ENCODE measurements around the gene RCAN1. TPM values are rescaled to one million over a fixed set of nuclear protein-coding genes. Genes with fewer than 3 reads are reported as not detected.

RCAN1 gene
- 55.1 TPM for total RNA-seq

GRCh38 chr21:34614628-34615486 lies at the start of gene RCAN1:
Gene RCAN1, minus strand, starts transcription at chr21:34615113. Its CDS starts 102 bp downstream, at chr21:34615011.

DNA sequence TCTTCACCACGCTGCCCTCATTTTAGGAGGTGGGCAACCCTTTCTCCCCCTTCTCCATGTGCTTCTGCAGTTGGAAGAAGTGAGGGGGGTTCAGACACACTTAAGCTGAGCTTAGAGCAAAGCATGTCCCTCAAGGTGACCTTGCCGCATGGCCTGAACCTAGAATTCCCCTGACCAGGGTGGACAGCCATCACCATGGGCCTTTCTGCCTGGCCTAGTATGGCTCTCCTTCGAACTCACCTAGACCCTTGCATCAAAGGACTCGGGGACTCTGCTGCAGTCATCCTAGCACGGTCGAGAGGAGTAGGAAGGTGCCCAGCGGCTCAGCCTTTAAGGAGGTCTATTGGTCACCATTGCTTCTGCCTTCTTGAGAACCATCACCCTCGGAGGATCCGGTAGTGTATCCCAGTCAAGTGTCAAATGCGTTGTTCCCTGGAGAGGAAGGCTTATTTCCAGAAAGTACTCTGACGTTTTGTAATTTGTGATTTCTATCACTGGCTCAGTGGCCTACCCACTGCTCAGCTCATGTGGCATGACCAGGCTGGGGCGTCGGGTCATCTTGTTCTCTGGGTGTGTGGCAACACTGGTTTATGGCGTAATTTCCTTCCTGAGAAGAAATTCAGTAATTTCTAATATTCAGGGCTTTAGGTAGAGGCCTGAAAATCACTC lies 103.0 kb downstream of the RCAN1 start, which contains the start of gene KCNE1:
KCNE1 (minus strand) TSS at position 424 of the 669 bp plus-strand sequence. CDS start 62,576 bp downstream, outside the sequence.

Other genes starting within 250 kb of the RCAN1 start
- gene SMIM11, start 239.6 kb downstream of the RCAN1 start, total RNA-seq, result 36.7 TPM
- gene SMIM34, start 191.2 kb downstream of the RCAN1 start, total RNA-seq, result not detected
- 0.46 TPM for gene KCNE1, start 102.9 kb downstream of the RCAN1 start, total RNA-seq
- 2.1 TPM for gene CLIC6, start 53.9 kb upstream of the RCAN1 start, total RNA-seq

Data from diencephalon (tissue), 1 donor.